ENCODE measurements around the gene SERPINA4. TPM values are rescaled to one million over a fixed set of nuclear protein-coding genes. Genes with fewer than 3 reads are reported as not detected.

The SERPINA4 gene
- total RNA-seq, 3 donors from 2014 or later, result not detected

DNA sequence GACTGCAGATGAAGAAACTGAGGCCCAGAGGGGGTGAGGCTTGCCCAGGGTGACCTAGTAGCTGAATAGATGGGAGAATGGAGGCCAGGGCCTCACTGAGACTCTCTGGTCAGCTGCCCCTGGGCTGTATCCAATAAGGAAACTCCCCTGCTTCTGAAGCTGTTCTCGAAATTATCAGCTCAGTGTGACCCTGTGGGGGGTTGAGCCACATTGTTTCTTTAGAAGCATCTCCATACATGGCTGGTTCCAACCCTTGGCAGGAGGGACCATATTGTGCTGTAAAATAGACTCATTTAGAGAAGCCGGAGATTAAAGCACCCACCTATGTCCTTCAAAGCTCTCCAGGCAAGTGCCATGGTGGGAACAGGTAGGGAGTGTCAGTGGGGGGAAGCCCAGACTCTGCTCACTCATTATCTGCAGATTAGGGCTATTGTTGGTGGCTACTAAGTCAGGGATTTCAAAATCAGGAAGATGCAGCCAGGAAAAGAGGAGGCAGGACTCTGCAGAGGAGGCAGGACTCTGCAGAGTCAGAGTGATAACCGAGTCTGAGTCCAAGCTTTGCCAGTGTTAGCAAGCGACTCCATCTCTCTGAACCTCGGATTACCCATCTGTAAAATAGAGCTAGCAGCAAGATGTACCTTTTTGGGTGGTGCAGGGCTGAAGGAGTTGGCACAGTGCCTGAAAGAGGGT, 23.5 kb downstream of the SERPINA4 start:
- H3K4me1 ChIP-seq (ENCODE audit: low read depth), result no peaks in the 10 kb centered on the region
- TF ChIP-seq, protein P1, sequence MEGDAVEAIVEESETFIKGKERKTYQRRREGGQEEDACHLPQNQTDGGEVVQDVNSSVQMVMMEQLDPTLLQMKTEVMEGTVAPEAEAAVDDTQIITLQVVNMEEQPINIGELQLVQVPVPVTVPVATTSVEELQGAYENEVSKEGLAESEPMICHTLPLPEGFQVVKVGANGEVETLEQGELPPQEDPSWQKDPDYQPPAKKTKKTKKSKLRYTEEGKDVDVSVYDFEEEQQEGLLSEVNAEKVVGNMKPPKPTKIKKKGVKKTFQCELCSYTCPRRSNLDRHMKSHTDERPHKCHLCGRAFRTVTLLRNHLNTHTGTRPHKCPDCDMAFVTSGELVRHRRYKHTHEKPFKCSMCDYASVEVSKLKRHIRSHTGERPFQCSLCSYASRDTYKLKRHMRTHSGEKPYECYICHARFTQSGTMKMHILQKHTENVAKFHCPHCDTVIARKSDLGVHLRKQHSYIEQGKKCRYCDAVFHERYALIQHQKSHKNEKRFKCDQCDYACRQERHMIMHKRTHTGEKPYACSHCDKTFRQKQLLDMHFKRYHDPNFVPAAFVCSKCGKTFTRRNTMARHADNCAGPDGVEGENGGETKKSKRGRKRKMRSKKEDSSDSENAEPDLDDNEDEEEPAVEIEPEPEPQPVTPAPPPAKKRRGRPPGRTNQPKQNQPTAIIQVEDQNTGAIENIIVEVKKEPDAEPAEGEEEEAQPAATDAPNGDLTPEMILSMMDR (IDR thresholded peaks at IDR 0.05), result no peak
- intact Hi-C loops (cut with DNase I, micrococcal nuclease), result no loop called here
- no peak for ATAC-seq
- no peak for DNase-seq
- H3K36me3 ChIP-seq (ENCODE audit: low read depth), result no peaks in the 10 kb centered on the region
- no peaks in the 10 kb centered on the region for H3K9me3 ChIP-seq
- H3K4me3 ChIP-seq, result no peak overlapping the region

DNA sequence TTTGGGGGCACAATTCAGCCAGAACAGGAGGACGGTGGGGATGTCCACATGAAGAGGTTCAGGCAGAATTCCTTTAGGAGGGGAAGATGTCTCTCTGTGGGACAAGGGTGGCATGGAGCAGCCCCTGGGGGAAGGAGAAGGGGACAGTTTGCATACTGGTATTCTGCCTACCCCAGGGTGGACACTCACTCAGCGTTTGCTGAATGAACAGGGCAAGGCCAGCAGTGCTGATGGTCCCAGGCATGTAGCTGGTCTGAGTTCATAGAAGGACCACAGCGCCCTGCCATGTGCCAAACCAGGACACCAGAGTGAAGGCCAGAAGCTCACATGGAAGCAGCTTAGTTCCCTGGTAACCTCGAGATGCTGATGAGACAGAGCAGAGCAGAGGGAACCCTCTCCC, 25.4 kb downstream of the SERPINA4 start:
- intact Hi-C loops (cut with DNase I, micrococcal nuclease), result no loop called here
- Histone ChIP-seq H3K4me1 (ENCODE audit: low read depth) (no peaks in the 10 kb centered on the region), H3K36me3 (ENCODE audit: low read depth) (no peaks in the 10 kb centered on the region), H3K9me3 (no peaks in the 10 kb centered on the region), H3K4me3 (no peak overlapping the region)
- TF ChIP-seq, protein P1 (IDR thresholded peaks at IDR 0.05), result no peak
- no peak for ATAC-seq
- no peak for DNase-seq

DNA sequence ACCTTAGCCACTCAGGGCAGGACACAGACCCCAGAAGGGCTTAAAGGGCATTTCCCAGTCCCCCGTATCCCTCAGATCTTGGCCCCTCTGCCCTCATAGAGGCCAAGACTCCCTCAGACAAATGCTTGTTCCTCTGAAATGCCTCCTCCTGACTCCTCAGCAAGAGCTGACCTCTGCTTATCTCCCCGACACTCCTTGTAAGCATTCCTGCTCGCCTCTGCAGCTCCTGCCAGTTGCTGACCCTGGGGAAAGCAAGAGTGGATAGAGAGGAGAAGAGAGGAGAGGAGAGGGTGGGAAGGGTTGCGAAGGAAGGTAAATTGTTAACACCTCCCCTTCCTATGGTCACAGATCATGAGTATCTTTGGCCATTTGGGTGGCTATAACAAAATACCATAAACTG, 27.1 kb downstream of the SERPINA4 start:
- Histone ChIP-seq H3K9me3 (no peaks in the 10 kb centered on the region), H3K4me3 (no peak overlapping the region), H3K36me3 (ENCODE audit: low read depth) (no peaks in the 10 kb centered on the region), H3K4me1 (ENCODE audit: low read depth) (no peaks in the 10 kb centered on the region)
- intact Hi-C loops (cut with DNase I, micrococcal nuclease), result no loop called here
- TF ChIP-seq, protein P1 (IDR thresholded peaks at IDR 0.05), result no peak
- no peak for DNase-seq
- no peak for ATAC-seq

DNA sequence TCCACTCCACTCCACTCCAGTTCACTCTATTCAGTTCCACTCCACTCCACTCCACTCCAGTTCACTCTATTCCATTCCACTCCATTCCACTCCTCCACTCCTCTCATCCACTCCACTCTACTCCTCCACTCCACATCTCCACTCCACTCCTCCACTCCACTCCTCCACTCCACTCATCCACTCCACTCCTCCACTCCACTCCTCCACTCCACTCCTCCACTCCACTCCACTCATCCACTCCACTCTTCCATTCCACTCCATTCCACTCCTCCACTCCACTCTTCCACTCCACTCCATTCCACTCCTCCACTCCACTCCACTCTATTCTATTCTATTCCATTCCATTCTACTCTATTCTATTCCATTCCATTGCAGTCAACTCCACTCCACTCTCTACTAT, 29.8 kb downstream of the SERPINA4 start:
- Histone ChIP-seq H3K9me3 (no peaks in the 10 kb centered on the region), H3K4me3 (no peak overlapping the region), H3K36me3 (ENCODE audit: low read depth) (no peaks in the 10 kb centered on the region), H3K4me1 (ENCODE audit: low read depth) (no peaks in the 10 kb centered on the region)
- DNase-seq, result no peak
- intact Hi-C loops (cut with DNase I, micrococcal nuclease), result no loop called here
- no peak for ATAC-seq
- TF ChIP-seq, protein P1 (IDR thresholded peaks at IDR 0.05), result no peak

DNA sequence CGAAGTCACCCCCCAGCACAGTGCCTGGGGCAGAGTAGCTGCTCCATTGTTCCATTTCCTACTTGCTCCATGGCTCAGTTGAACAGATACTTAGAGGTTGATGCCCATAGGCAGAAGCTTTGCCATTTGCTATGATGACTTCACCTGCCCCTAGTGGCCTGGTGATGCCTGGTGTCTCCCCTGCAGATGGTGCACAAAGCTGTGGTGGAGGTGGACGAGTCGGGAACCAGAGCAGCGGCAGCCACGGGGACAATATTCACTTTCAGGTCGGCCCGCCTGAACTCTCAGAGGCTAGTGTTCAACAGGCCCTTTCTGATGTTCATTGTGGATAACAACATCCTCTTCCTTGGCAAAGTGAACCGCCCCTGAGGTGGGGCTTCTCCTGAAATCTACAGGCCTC, 30.6 kb downstream of the SERPINA4 start:
- TF ChIP-seq, protein P1 (IDR thresholded peaks at IDR 0.05), result no peak
- intact Hi-C loops (cut with DNase I, micrococcal nuclease), result no loop called here
- no peak overlapping the region for H3K4me3 ChIP-seq
- DNase-seq (no peak), ATAC-seq (no peak)
- no peaks in the 10 kb centered on the region for H3K36me3 ChIP-seq (ENCODE audit: low read depth)
- H3K9me3 ChIP-seq, result no peaks in the 10 kb centered on the region
- H3K4me1 ChIP-seq (ENCODE audit: low read depth), result no peaks in the 10 kb centered on the region

- Histone ChIP-seq H3K9me3 (no peaks in the 10 kb centered on the region), H3K4me1 (ENCODE audit: low read depth) (no peaks in the 10 kb centered on the region), H3K36me3 (ENCODE audit: low read depth) (no peaks in the 10 kb centered on the region), H3K4me3 (no peak overlapping the region)
- intact Hi-C loops (cut with DNase I, micrococcal nuclease), result no loop called here
- ATAC-seq (no peak), DNase-seq (no peak)
- TF ChIP-seq, protein P1 (IDR thresholded peaks at IDR 0.05), result no peak
Observed at GRCh38 chr14:94592457-94592856, 31.2 kb downstream of the SERPINA4 start.

Data from mucosa of descending colon (tissue), 3 donors.